GM19351 (cell line): ENCODE measurements around the gene MAST4.

Experiments
- ATAC-seq: cut with Tn5 transposase; IDR thresholded peaks from one replicate; pipeline ENCODE4 v1.9.1; 2021; ENCODE audit warnings: mild to moderate bottlenecking, moderate library complexity; ENCODE audit not compliant: unreplicated experiment

Gene MAST4

DNA sequence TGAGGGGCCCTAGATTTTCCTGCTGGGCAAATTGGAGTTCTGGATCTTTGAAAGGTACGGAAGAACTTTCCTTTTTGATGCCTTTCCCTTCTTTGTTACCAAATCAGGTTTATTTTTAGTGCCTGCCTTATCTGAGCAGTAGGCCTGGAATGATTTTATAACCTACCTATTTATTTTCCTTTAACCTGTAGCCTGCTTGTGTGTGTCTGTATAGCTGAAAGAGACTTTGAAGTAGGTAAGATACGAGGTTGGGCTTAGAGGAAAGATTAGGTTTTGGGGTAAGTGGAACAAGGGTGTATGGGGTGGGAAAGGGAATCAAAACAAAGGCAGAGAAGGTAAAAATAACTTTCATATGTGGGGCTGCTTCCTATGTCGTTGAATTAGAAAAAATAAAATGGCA, 389.2 kb downstream of the MAST4 start:
- no peak for ATAC-seq

DNA sequence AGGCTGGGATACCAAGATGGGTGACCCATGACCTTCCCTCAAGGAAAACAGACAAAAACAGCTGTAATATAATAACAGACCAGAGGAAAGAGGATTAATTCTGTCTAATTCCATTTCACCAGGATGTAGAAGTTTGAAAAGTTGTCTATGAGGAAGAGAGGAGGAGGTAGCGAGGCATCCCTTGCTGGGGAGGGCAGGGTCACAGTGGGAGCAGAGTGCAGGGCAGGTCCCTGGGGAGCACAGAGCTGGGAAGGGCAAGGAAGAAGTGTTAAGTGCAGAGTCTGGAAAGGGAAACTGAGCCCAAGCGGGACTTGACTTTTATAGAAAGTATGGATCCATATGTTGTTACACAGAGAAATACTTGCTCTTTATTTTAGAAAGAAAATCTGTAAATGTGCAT, 389.8 kb downstream of the MAST4 start:
- no peak for ATAC-seq

DNA sequence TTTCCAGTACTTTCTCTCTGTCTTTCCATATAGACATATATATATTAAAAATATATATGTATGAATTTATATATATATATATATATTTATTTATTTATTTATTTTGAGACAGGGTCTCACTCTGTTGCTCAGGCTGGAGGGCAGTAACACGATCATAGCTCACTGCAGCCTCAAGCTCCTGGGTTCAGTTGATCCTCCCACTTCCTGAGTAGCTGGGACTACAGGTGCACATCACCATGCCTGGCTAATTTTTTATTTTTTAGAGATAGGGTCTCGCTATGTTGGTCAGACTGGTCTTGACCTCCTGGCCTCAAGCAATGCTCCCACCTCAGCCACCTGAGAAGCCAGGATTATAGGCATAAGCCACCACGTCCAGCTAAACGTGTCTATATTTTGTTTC, 390.3 kb downstream of the MAST4 start:
- ATAC-seq = no peak

DNA sequence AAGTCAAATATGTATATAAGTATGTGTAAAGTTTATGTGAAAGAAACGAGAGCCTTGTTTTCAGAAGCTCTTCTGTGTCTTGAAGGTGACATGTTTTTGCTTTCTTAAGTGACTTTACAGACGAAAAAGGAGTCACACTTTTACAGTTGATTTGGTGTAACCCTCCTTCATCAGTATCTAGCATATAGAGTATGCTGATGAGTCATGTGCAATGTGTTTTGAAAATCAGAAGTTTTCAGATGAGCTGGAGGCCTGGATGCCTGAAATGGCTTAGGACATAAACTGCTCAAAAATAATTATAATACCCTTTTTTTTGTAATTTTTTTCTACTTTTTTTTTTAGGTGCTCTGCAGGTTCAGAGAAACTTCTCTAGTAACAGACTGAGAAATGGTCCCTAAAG, 390.9 kb downstream of the MAST4 start:
- ATAC-seq = no peak

DNA sequence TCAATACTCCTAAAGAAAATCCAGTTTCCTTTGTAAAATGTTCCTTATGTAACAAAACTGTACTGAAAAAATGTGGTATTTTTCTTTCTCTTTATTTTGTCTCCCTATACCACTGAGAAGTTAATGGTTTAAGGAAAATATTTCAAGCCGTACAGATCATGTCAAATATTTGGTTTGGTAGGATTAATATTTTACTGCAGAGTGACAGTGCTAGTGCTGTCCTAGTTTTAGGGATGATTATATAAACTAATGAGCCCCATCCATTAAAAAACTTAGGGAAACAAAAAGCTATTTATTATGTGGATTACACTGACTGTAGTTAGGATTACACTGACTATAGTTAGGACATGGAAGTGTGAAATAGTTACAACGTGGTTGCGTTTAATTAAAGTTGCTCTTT, 391.3 kb downstream of the MAST4 start:
- no peak for ATAC-seq

DNA sequence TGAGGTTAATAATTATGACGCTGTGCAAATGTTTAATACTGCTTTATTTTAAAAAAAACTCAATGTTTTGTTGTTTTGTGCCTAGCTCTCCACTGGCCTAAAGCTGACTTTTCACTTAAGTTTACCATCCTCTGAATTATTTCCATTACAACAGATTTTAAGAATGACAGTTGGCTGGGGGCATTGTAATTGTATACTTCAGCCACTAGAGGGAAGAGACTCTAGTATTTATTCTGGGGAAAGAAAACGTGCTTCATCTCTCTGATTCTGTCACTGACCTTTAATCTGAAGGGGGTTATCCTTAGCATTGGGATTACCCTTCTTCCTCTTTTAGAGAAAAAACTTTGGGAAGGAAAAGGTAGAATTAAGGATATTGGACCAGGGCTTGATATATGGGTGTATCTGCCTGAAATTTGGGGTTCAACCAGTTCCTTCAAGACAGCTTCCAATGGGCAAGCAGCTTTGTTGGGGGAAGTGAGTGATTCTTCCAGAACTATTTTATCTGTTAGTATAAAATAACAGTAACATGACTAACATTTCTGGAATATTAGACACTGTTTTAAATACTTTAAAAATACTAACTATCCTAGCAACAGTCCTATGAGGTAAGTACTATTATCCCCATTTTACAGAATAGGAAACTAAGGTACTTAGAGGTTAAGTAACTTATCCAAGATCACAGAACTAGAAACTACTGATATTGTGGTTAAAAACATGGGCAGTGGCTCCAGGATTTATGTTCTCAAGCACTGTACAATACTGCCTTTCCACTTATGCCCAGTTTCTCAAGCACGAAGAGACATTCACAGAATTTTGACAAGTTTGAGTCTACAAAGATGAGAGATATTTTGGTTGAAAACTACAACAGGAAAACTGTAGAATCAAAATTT, 392.0 kb downstream of the MAST4 start:
- peak; percentile 67 for ATAC-seq

- no peak for ATAC-seq
Observed at GRCh38 chr5:66989286-66989685, 393.1 kb downstream of the MAST4 start.

- ATAC-seq = no peak
Observed at GRCh38 chr5:66989781-66990180, 393.6 kb downstream of the MAST4 start.

- no peak for ATAC-seq
Observed at GRCh38 chr5:66991746-66992145, 395.6 kb downstream of the MAST4 start.

GRCh38 chr5:66992547-66992946, 396.4 kb downstream of the MAST4 start:
- ATAC-seq = no peak

GRCh38 chr5:66993448-66993847, 397.3 kb downstream of the MAST4 start:
- no peak for ATAC-seq

DNA sequence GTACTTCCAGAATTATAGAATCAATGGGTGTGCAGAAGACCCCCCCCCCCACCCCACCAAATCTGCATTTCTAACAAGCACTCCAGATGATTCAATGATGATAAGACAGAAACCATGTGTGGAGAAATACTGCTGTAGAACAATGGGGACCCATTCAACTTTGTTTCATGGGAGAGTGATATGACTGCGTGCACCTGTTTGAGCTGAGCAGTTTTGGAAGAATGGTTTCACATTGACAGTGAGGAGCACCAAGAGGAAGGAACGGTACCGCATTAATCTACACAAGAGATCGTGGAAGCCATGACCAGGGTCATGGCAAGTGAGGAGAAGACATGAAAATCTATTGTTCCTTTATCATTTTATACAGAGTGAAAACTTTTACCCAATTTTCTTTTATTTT, 397.7 kb downstream of the MAST4 start:
- no peak for ATAC-seq

DNA sequence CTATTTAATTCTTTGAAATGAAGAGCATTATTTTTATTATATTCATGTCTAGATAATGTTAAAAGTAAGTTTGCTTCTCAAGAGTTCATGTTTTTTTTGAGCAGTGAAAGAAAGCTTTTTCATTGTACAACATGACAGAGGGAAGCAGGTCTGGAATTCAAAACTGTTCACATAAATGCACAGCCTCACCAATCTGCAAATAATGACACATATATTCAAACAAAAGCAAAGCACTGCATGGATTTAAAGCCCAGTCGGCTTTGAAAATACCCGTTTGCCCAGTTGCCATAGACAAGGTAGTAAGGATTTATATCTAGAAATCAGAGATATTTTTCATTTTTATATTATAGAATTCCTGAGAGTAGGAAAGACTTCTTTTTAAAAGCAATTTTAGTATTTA, 398.6 kb downstream of the MAST4 start:
- no peak for ATAC-seq

- ATAC-seq = no peak
Observed at GRCh38 chr5:67000794-67001475, 404.7 kb downstream of the MAST4 start.

- ATAC-seq = no peak
Observed at GRCh38 chr5:67002832-67003684, 406.9 kb downstream of the MAST4 start.

DNA sequence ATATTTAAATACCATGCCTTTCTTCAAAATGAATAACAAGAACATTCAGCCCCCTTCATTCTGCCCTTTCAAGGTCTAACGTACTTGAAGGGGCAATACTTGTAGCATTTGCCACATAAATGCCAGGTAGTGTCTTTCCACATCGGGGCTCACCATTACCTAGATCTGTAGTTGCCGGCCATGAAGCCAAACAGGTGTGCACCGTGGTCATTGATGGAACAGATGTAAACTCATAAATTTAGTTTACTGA, 407.4 kb downstream of the MAST4 start:
- ATAC-seq = no peak

GRCh38 chr5:67003935-67004729, 407.9 kb downstream of the MAST4 start:
- ATAC-seq = peak; percentile 69

GRCh38 chr5:67004730-67005350, 408.6 kb downstream of the MAST4 start:
- ATAC-seq = no peak

DNA sequence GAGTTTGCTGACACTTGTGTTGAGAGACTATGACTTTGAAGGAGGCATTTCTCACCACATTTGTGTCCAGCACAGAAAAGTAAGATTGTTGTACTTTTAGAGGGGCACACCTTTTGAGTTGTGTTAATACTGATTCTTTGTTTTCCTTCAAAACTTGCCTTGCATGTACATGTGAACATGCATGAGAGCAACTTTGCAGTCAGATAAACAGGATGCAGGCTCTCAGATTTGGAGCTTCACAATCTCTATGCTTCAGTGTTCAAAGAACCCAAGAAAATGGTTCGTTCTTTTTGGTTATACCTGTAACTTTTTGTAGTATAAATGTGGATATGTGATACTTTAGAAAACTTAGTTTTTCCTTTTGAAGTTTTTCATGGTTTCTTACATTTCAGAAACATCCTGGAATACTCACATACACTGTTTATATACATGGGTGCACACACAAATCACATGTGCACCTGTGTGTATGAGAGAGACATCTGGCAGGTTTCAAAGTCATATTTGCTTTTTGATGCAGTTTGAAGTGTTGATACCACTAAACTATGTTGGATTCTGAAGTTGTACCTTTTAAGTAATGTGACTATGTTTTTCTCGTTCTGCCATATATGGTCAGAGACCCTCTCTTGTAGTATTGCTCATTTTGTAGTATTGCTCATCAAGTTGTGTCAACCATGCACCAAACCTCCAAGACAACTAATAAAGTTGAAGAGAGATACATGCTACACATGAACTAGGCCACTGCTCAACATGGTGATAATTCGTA, 409.7 kb downstream of the MAST4 start:
- no peak for ATAC-seq

- ATAC-seq = no peak
Observed at GRCh38 chr5:67006500-67006848, 410.3 kb downstream of the MAST4 start.
